Trophoblast cell (in vitro differentiated cells and primary cell): ENCODE data around the gene CEP55.

Experiments used
- DNase-seq, 2 donors: peaks; one replicate each; pipeline ENCODE4 v3.0.0-alpha.2; 2016
- H2AFZ ChIP-seq: 2 replicates; pipeline ENCODE4 v1.6.1; 2013; ENCODE audit warnings: low read length, moderate library complexity, mild to moderate bottlenecking; ENCODE audit not compliant: insufficient read depth, poor library complexity
- H2AK5ac ChIP-seq: 2 replicates; pipeline ENCODE4 v1.6.1; 2013; ENCODE audit warnings: mild to moderate bottlenecking, low read length
- H2BK120ac ChIP-seq: 2 replicates; pipeline ENCODE4 v1.6.1; 2013; ENCODE audit warnings: low read length, mild to moderate bottlenecking, moderate library complexity; ENCODE audit not compliant: insufficient read depth, poor library complexity
- H2BK12ac ChIP-seq: 2 replicates; pipeline ENCODE4 v1.6.1; 2013; ENCODE audit warnings: mild to moderate bottlenecking, low read length, moderate library complexity
- H2BK5ac ChIP-seq: 2 replicates; pipeline ENCODE4 v1.6.1; 2013; ENCODE audit warnings: low read length, low read depth, moderate library complexity, mild to moderate bottlenecking; ENCODE audit not compliant: poor library complexity
- H3K14ac ChIP-seq: 2 replicates; pipeline ENCODE4 v1.6.1; 2013; ENCODE audit warnings: mild to moderate bottlenecking, low read length
- H3K18ac ChIP-seq: 2 replicates; pipeline ENCODE4 v1.6.1; 2013; ENCODE audit warnings: mild to moderate bottlenecking, low read length
- H3K23ac ChIP-seq: 2 replicates; pipeline ENCODE4 v1.6.1; 2013; ENCODE audit warnings: low read length
- H3K27ac ChIP-seq: 2 replicates; pipeline ENCODE4 v1.5.1; 2013; ENCODE audit warnings: low read depth, mild to moderate bottlenecking, inconsistent platforms, low read length, moderate library complexity
- H3K27me3 ChIP-seq: 2 replicates; pipeline ENCODE4 v1.6.1; 2013; ENCODE audit warnings: inconsistent platforms, mild to moderate bottlenecking, low read length, moderate library complexity; ENCODE audit not compliant: insufficient read depth
- H3K36me3 ChIP-seq, 2 experiments: 1 replicate in 1 of 2; 2 replicates in 1 of 2; pipeline ENCODE4 v1.6.1; 2013; ENCODE audit warnings: low read length in 2 of 2, mild to moderate bottlenecking in 2 of 2, moderate library complexity in 1 of 2; ENCODE audit not compliant: insufficient read depth in 2 of 2, control insufficient read depth in 1 of 2
- H3K4ac ChIP-seq: 2 replicates; pipeline ENCODE4 v1.6.1; 2013; ENCODE audit warnings: low read depth, mild to moderate bottlenecking, low read length, moderate library complexity
- H3K4me1 ChIP-seq, 2 experiments: 1 replicate in 1 of 2; 2 replicates in 1 of 2; pipeline ENCODE4 v1.6.1; 2013; ENCODE audit warnings: low read length in 2 of 2, mild to moderate bottlenecking in 2 of 2, moderate library complexity in 1 of 2; ENCODE audit not compliant: insufficient read depth in 2 of 2, control insufficient read depth in 1 of 2
- H3K4me2 ChIP-seq: 2 replicates; pipeline ENCODE4 v1.6.1; 2013; ENCODE audit warnings: inconsistent platforms, mild to moderate bottlenecking, low read length, moderate library complexity
- H3K4me3 ChIP-seq: 2 replicates; pipeline ENCODE4 v1.5.1; 2013; ENCODE audit warnings: mild to moderate bottlenecking, low read depth, low read length, inconsistent platforms
- H3K79me1 ChIP-seq: one replicate; pipeline ENCODE4 v1.6.1; 2013; ENCODE audit warnings: low read length
- H3K79me2 ChIP-seq: 2 replicates; pipeline ENCODE4 v1.6.1; 2013; ENCODE audit warnings: low read length, mild to moderate bottlenecking; ENCODE audit not compliant: control insufficient read depth, insufficient read depth, poor library complexity
- H3K9ac ChIP-seq: 2 replicates; pipeline ENCODE4 v1.6.1; 2013; ENCODE audit warnings: mild to moderate bottlenecking, low read length
- H3K9me3 ChIP-seq: 2 replicates; pipeline ENCODE4 v1.6.1; 2013; ENCODE audit warnings: low read depth, mild to moderate bottlenecking, control low read depth, inconsistent platforms, low read length; ENCODE audit not compliant: insufficient read depth
- H4K12ac ChIP-seq: 2 replicates; pipeline ENCODE4 v1.6.1; 2013; ENCODE audit warnings: low read depth, mild to moderate bottlenecking, low read length, moderate library complexity
- H4K8ac ChIP-seq: 2 replicates; pipeline ENCODE4 v1.6.1; 2013; ENCODE audit warnings: low read depth, mild to moderate bottlenecking, low read length, moderate library complexity
- H4K91ac ChIP-seq: one replicate; pipeline ENCODE4 v1.6.1; 2013; ENCODE audit warnings: low read depth, mild to moderate bottlenecking, low read length, moderate library complexity
- WGBS: extraction: QIAGEN DNeasy Blood & Tissue Kit; methylation state at CpG from one replicate; pipeline ENCODE4 v1.1.7; 2013; ENCODE audit warnings: missing lambda C conversion rate; ENCODE audit not compliant: insufficient read length, insufficient coverage; ENCODE audit errors: extremely low coverage; 5-methylcytosine and 5-hydroxymethylcytosine counted together

Gene CEP55

DNA sequence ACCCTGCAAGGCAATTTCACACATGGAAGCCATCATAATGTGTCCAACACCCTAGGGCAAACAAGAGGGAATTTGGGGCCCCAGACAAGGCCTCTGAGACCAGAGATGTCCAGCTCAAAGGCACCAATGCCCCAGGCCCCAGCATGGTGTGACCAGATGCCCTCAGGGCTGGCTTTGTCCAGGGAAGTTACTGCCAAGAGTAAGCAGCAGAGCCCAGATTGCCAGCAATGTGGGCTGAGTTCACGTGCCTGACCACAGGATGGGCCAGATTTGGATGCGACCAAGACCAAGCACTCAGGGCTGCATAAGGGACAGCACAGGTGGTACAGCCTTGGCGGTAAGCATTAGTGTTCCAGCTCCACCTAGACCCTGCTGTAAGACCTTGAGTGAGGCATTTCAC is 27.0 kb upstream of the CEP55 start:
- H2BK5ac ChIP-seq: peak overlapping the region; percentile 84
- H3K36me3 ChIP-seq: peaks cover 0 to 2% of the 10 kb centered on the region in 2 experiments
- H3K4me3 ChIP-seq: no peak overlapping the region
- peak overlapping the region; percentile 44 for H2BK120ac ChIP-seq
- H3K79me2 ChIP-seq: peaks cover 10% of the 10 kb centered on the region
- no peak overlapping the region for H3K4me2 ChIP-seq
- peak overlapping the region; percentile 19 for H4K12ac ChIP-seq
- peak overlapping the region; percentile 89 for H3K14ac ChIP-seq
- WGBS: no CpG with 5 or more reads among the region's 3 CpGs
- H4K8ac ChIP-seq: peak overlapping the region; percentile 14
- H3K27me3 ChIP-seq: no peaks in the 10 kb centered on the region
- peaks cover 36 to 41% of the 10 kb centered on the region in 2 experiments for H3K4me1 ChIP-seq
- H2AFZ ChIP-seq: peak overlapping the region; percentile 50
- H3K18ac ChIP-seq: peak overlapping the region; percentile 98
- H3K9ac ChIP-seq: no peak overlapping the region
- no peak overlapping the region for H3K23ac ChIP-seq
- peak overlapping the region; percentile 19 for H3K4ac ChIP-seq
- peak overlapping the region; percentile 72 for H4K91ac ChIP-seq
- peaks cover 2% of the 10 kb centered on the region for H3K9me3 ChIP-seq
- peak; percentile 99 to 100 for DNase-seq
- peaks cover 37% of the 10 kb centered on the region for H3K79me1 ChIP-seq
- H2BK12ac ChIP-seq: peak overlapping the region; percentile 81
- H3K27ac ChIP-seq: peak overlapping the region; percentile 93
- peak overlapping the region; percentile 99 for H2AK5ac ChIP-seq

DNA sequence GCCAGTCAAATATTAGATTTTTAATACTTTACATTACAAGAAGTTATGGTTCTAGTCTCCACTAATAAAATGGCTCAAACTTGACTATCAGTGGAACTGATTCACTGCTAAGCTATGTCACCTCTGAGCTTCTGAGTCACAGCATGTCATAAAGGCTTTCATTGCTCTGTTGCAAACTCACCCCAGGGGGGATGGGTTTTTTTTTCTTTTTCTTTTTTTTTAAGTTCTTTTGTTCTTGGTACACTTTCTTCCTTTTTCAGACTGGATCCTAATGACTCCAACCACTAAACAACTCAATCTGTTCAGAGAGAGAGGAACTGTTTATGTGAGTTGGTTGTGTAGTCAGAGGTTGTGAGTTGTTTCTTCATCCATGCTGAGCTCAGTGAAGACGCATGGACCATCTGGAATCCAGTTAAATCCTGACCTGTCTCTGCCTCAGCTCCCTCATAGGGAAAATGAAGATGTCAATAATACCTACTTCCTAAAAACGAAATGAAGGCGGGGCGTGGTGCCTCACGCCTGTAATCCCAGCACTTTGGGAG is 25.2 kb upstream of the CEP55 start:
- Histone ChIP-seq H3K4me1 (peaks cover 35 to 40% of the 10 kb centered on the region in 2 experiments), H4K91ac (peak overlapping the region; percentile 60), H3K9me3 (peaks cover 2% of the 10 kb centered on the region), H3K27ac (peak overlapping the region; percentile 96), H3K4me3 (no peak overlapping the region), H2AK5ac (no peak overlapping the region), H3K4ac (no peak overlapping the region), H3K14ac (peak overlapping the region; percentile 71), H3K27me3 (no peaks in the 10 kb centered on the region), H2BK12ac (peak overlapping the region; percentile 74), H4K8ac (peak overlapping the region; percentile 86), H2AFZ (no peak overlapping the region), H4K12ac (no peak overlapping the region), H2BK120ac (peak overlapping the region; percentile 82), H3K18ac (peak overlapping the region; percentile 75), H2BK5ac (peak overlapping the region; percentile 80), H3K36me3 (peaks cover 0 to 4% of the 10 kb centered on the region in 2 experiments), H3K4me2 (no peak overlapping the region), H3K79me1 (peaks cover 30% of the 10 kb centered on the region), H3K79me2 (peaks cover 11% of the 10 kb centered on the region), H3K23ac (no peak overlapping the region), H3K9ac (no peak overlapping the region)
- peak; percentile 64 to 88 for DNase-seq
- WGBS: no CpG with 5 or more reads among the region's 5 CpGs

DNA sequence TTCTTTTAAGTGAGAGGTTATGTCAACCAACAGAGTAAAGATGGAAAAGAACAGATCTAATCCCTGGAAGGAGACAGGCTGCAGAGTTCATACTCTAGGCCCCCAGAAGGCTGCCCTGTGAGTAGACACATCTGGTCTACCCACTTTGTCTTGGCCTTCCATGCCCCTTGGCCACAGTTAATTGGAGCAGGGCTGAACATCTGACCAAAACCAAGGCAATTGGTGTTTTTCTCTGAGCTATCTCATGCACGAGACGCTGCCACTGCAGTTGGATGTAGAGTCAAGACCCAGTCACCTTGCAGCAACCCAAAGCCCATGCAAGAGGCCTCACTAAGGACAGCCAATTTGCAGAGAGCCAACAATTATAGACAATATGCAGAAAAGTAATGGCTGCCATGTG is 23.3 kb upstream of the CEP55 start:
- no peak for DNase-seq
- Histone ChIP-seq H3K4ac (peak overlapping the region; percentile 5), H3K18ac (no peak overlapping the region), H4K8ac (no peak overlapping the region), H2AFZ (no peak overlapping the region), H3K4me3 (no peak overlapping the region), H3K36me3 (peaks cover 0 to 4% of the 10 kb centered on the region in 2 experiments), H3K27me3 (no peaks in the 10 kb centered on the region), H3K4me2 (no peak overlapping the region), H2BK120ac (no peak overlapping the region), H2BK12ac (no peak overlapping the region), H3K9me3 (peaks cover 2% of the 10 kb centered on the region), H3K79me2 (peaks cover 11% of the 10 kb centered on the region), H3K4me1 (peaks cover 28 to 31% of the 10 kb centered on the region in 2 experiments), H3K14ac (no peak overlapping the region), H3K23ac (no peak overlapping the region), H4K12ac (no peak overlapping the region), H2AK5ac (no peak overlapping the region), H3K27ac (no peak overlapping the region), H3K9ac (no peak overlapping the region), H3K79me1 (peaks cover 23% of the 10 kb centered on the region), H2BK5ac (no peak overlapping the region), H4K91ac (no peak overlapping the region)
- no CpG with 5 or more reads among the region's 2 CpGs for WGBS

DNA sequence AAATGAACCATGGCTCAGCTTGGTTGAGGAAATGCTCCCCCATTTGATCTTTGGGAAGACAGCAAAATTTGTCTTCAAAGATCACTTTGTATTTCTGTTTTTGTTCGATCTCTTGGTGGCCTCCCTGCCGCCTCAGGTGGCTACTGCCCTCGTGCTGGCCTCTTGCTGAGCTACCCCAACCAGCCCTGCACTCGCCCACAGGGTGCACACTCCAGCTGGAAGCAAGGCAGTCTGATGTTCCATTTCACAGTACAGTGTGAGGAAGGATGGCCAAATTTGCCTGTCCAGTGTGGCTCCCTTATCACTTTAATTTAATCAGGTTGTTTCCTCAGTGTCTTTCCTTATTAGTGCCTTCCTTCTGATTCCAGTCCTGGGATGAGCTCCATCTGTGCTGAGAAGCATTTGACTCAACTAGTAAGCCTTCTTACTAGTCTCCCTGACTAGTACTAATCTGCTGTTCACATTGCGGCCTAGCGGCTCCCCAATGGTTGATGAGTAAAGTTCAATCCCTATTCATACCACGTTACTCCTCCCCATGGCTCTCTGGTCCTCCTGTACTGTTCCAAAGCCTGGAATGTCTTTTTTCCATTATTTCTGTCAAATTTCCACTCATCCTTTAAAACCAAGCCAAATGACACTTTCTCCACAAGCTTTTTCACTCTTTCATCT is 22.5 kb upstream of the CEP55 start:
- H3K27me3 ChIP-seq: no peaks in the 10 kb centered on the region
- WGBS: no CpG with 5 or more reads among the region's 7 CpGs

More for the DNA sequence above, 22.5 kb upstream of the CEP55 start:
- peaks cover 13% of the 10 kb centered on the region for H3K79me2 ChIP-seq
- no peak overlapping the region for H3K14ac ChIP-seq
- peaks cover 0 to 4% of the 10 kb centered on the region in 2 experiments for H3K36me3 ChIP-seq
- no peak overlapping the region for H2BK120ac ChIP-seq
- H3K4ac ChIP-seq: peak overlapping the region; percentile 18
- no peak overlapping the region for H2BK5ac ChIP-seq
- H3K4me3 ChIP-seq: no peak overlapping the region
- peaks cover 19% of the 10 kb centered on the region for H3K79me1 ChIP-seq
- no peak overlapping the region for H3K18ac ChIP-seq
- no peak overlapping the region for H2AFZ ChIP-seq
- peaks cover 22 to 25% of the 10 kb centered on the region in 2 experiments for H3K4me1 ChIP-seq
- no peak for DNase-seq
- H3K23ac ChIP-seq: no peak overlapping the region
- no peak overlapping the region for H4K8ac ChIP-seq
- H4K12ac ChIP-seq: no peak overlapping the region
- H3K4me2 ChIP-seq: no peak overlapping the region
- H3K9ac ChIP-seq: no peak overlapping the region
- peak overlapping the region; percentile 40 for H4K91ac ChIP-seq
- H2AK5ac ChIP-seq: peak overlapping the region; percentile 36
- H3K27ac ChIP-seq: no peak overlapping the region
- peak overlapping the region; percentile 47 for H2BK12ac ChIP-seq
- peaks cover 2% of the 10 kb centered on the region for H3K9me3 ChIP-seq
